GM12872 (cell line): ENCODE data around the gene BCAT1.

Experiments used
- CTCF ChIP-seq: IDR thresholded peaks from 3 replicates; pipeline ENCODE4 v1.5.1; 2011; ENCODE audit warnings: low read depth, mild to moderate bottlenecking, low read length, moderate library complexity; ENCODE audit not compliant: insufficient read depth

The BCAT1 gene

GRCh38 chr12:24776861-24777260 is 172.0 kb downstream of the BCAT1 start:
- no peak for TF ChIP-seq CTCF

GRCh38 chr12:24775073-24775472 is 173.8 kb downstream of the BCAT1 start:
- no peak for TF ChIP-seq CTCF

- no peak for TF ChIP-seq CTCF
Observed at GRCh38 chr12:24773996-24774395, 174.9 kb downstream of the BCAT1 start.

- no peak for TF ChIP-seq CTCF
Observed at GRCh38 chr12:24772813-24773212, 176.1 kb downstream of the BCAT1 start.

GRCh38 chr12:24770821-24771220 is 178.1 kb downstream of the BCAT1 start:
- no peak for TF ChIP-seq CTCF

GRCh38 chr12:24770334-24770733 is 178.6 kb downstream of the BCAT1 start:
- TF ChIP-seq CTCF: no peak

- TF ChIP-seq CTCF: no peak
Observed at GRCh38 chr12:24769682-24770081, 179.2 kb downstream of the BCAT1 start.

GRCh38 chr12:24768415-24768814 is 180.5 kb downstream of the BCAT1 start:
- TF ChIP-seq CTCF: no peak
